HEK293 (cell line): ENCODE measurements around the gene VIPR2.

Experiments
- CTCF ChIA-PET: fragments of 350-600 bp; formaldehyde crosslinking; extraction: SDS; loops from one replicate; lab custom pipeline; 2021; ENCODE audit warnings: antibody characterized with exemption; lab: Yijun Ruan, JAX
- POLR2A ChIA-PET: fragments of 300-600 bp; formaldehyde crosslinking; extraction: SDS; loops from one replicate; lab custom pipeline; 2020; ENCODE audit warnings: antibody characterized with exemption, inconsistent platforms; lab: Yijun Ruan, JAX
- H3K27ac ChIP-seq: fragments of 200-500 bp; sonication (Bioruptor generic); 2 replicates; pipeline ENCODE4 v1.5.1; 2014; ENCODE audit warnings: low read depth, low read length, control low read depth, inconsistent platforms; ENCODE audit errors: extremely low read depth
- H3K36me3 ChIP-seq, 2 experiments: fragments of 200-500 bp in 1 of 2; sonication (Bioruptor generic) in 1 of 2; 1 replicate in 1 of 2; 2 replicates in 1 of 2; pipeline ENCODE4 v1.5.1; 2014 to 2017; ENCODE audit warnings: inconsistent platforms in 2 of 2, low read length in 2 of 2; ENCODE audit not compliant: control insufficient read depth in 2 of 2, insufficient read depth in 1 of 2
- H3K4me1 ChIP-seq: fragments of 200-500 bp; sonication (Bioruptor generic); 2 replicates; pipeline ENCODE4 v1.5.1; 2014; ENCODE audit warnings: mild to moderate bottlenecking, low read length, inconsistent platforms; ENCODE audit not compliant: control insufficient read depth, insufficient read depth
- H3K4me3 ChIP-seq: 2 replicates; pipeline ENCODE4 v1.5.1; 2011; ENCODE audit warnings: low read depth, mild to moderate bottlenecking, control low read depth, low read length, moderate library complexity
- H3K9me3 ChIP-seq: fragments of 200-500 bp; sonication (Bioruptor generic); 2 replicates; pipeline ENCODE4 v1.5.1; 2014; ENCODE audit warnings: low read depth, low read length, inconsistent platforms; ENCODE audit not compliant: control insufficient read depth, insufficient read depth
- GLI4 ChIP-seq: fragments of 450-650 bp; formaldehyde crosslinking; IDR thresholded peaks from 2 replicates; pipeline ENCODE4 v1.5.1; 2016; ENCODE audit warnings: missing biosample characterization, missing genetic modification characterization
- HOXC10 ChIP-seq: sonication (generic); formaldehyde crosslinking; IDR thresholded peaks from 2 replicates; pipeline ENCODE4 v1.8.1; 2023; ENCODE audit warnings: mild to moderate bottlenecking, missing genetic modification reagents
- SALL2 ChIP-seq: fragments of 450-650 bp; formaldehyde crosslinking; IDR thresholded peaks from 2 replicates; pipeline ENCODE4 v1.5.0; 2017; ENCODE audit warnings: missing biosample characterization, mild to moderate bottlenecking, missing genetic modification characterization, borderline replicate concordance
- SCRT2 ChIP-seq: fragments of 450-650 bp; formaldehyde crosslinking; IDR thresholded peaks from 2 replicates; pipeline ENCODE4 v1.5.1; 2016; ENCODE audit warnings: missing biosample characterization, missing genetic modification characterization
- SP2 ChIP-seq: fragments of 450-650 bp; formaldehyde crosslinking; IDR thresholded peaks from 2 replicates; pipeline ENCODE4 v1.5.1; 2016; ENCODE audit warnings: missing biosample characterization, missing genetic modification characterization
- SP3 ChIP-seq: fragments of 450-650 bp; formaldehyde crosslinking; IDR thresholded peaks from 2 replicates; pipeline ENCODE4 v1.5.1; 2016; ENCODE audit warnings: missing biosample characterization, missing genetic modification characterization
- ZNF175 ChIP-seq: fragments of 450-650 bp; formaldehyde crosslinking; IDR thresholded peaks from 2 replicates; pipeline ENCODE4 v1.5.1; 2016; ENCODE audit warnings: missing biosample characterization, missing genetic modification characterization
- ZNF211 ChIP-seq: fragments of 450-650 bp; formaldehyde crosslinking; IDR thresholded peaks from 2 replicates; pipeline ENCODE4 v1.5.1; 2016; ENCODE audit warnings: low read depth, missing biosample characterization, missing genetic modification characterization
- ZNF23 ChIP-seq: fragments of 450-650 bp; formaldehyde crosslinking; IDR thresholded peaks from 2 replicates; pipeline ENCODE4 v1.5.1; 2016; ENCODE audit warnings: missing biosample characterization, missing genetic modification characterization, borderline replicate concordance
- ZNF350 ChIP-seq: fragments of 450-650 bp; formaldehyde crosslinking; IDR thresholded peaks from 2 replicates; pipeline ENCODE4 v1.5.0; 2017; ENCODE audit warnings: missing biosample characterization, mild to moderate bottlenecking, missing genetic modification characterization
- ZNF366 ChIP-seq: fragments of 450-650 bp; formaldehyde crosslinking; conservative IDR thresholded peaks from 2 replicates; pipeline ENCODE4 v1.5.1; 2016; ENCODE audit warnings: missing biosample characterization, missing genetic modification characterization
- ZNF416 ChIP-seq: fragments of 450-650 bp; formaldehyde crosslinking; IDR thresholded peaks from 2 replicates; pipeline ENCODE4 v1.5.1; 2016; ENCODE audit warnings: missing biosample characterization, missing genetic modification characterization
- ZNF600 ChIP-seq: fragments of 450-650 bp; formaldehyde crosslinking; IDR thresholded peaks from 2 replicates; pipeline ENCODE4 v1.5.1; 2016; ENCODE audit warnings: missing biosample characterization, missing genetic modification characterization
- ZNF701 ChIP-seq: fragments of 450-650 bp; formaldehyde crosslinking; IDR thresholded peaks from 2 replicates; pipeline ENCODE4 v1.5.1; 2016; ENCODE audit warnings: missing biosample characterization, missing genetic modification characterization
- TF ChIP-seq, protein P1 (sequence below): fragments of 450-650 bp; formaldehyde crosslinking; IDR thresholded peaks from 2 replicates; pipeline ENCODE4 v1.5.1; 2016; ENCODE audit warnings: missing biosample characterization, missing genetic modification characterization, borderline replicate concordance
- TF ChIP-seq, protein P2 (sequence below): fragments of 450-650 bp; formaldehyde crosslinking; IDR thresholded peaks from 2 replicates; pipeline ENCODE4 v1.5.1; 2016; ENCODE audit warnings: missing biosample characterization, missing genetic modification characterization
- TF ChIP-seq, protein P3 (sequence below): fragments of 450-650 bp; formaldehyde crosslinking; IDR thresholded peaks from 2 replicates; pipeline ENCODE4 v1.5.1; 2016; ENCODE audit warnings: missing biosample characterization, missing genetic modification characterization

Gene VIPR2

DNA sequence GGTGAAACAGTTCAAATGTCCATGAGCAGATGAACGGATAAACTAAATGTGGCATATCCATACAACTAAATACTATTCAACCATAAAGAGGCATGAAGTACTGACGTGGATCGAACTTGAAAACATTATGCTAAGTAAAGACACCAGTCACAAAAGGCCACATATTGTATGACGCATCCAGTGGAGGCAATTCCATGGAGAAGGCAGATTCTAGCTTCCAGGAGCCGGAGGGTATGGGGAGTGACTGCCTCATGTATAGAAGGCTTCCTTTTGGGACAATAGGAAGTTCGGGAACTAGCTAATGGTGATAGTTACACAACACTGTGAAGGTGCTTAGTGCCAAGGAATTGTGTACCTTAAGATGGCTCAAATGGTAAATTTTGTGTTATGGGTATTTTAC lies 98.4 kb downstream of the VIPR2 start:
- CTCF ChIA-PET, result interaction anchor here (0.7 kb wide), 1 partner anchor 86 kb away, joined by 3 read pairs; no protein-coding TSS in a partner anchor
- no peaks in the 10 kb centered on the region for H3K4me1 ChIP-seq
- H3K36me3 ChIP-seq, result no peaks in the 10 kb centered on the region
- H3K4me3 ChIP-seq, result no peak overlapping the region
- TF ChIP-seq ZNF350 (tag by site-specific recombination) (no peak), SCRT2 (no peak), SP2 (tag by site-specific recombination) (no peak), ZNF211 (tag by site-specific recombination) (no peak), ZNF416 (tag by site-specific recombination) (no peak)
- TF ChIP-seq, protein P1, sequence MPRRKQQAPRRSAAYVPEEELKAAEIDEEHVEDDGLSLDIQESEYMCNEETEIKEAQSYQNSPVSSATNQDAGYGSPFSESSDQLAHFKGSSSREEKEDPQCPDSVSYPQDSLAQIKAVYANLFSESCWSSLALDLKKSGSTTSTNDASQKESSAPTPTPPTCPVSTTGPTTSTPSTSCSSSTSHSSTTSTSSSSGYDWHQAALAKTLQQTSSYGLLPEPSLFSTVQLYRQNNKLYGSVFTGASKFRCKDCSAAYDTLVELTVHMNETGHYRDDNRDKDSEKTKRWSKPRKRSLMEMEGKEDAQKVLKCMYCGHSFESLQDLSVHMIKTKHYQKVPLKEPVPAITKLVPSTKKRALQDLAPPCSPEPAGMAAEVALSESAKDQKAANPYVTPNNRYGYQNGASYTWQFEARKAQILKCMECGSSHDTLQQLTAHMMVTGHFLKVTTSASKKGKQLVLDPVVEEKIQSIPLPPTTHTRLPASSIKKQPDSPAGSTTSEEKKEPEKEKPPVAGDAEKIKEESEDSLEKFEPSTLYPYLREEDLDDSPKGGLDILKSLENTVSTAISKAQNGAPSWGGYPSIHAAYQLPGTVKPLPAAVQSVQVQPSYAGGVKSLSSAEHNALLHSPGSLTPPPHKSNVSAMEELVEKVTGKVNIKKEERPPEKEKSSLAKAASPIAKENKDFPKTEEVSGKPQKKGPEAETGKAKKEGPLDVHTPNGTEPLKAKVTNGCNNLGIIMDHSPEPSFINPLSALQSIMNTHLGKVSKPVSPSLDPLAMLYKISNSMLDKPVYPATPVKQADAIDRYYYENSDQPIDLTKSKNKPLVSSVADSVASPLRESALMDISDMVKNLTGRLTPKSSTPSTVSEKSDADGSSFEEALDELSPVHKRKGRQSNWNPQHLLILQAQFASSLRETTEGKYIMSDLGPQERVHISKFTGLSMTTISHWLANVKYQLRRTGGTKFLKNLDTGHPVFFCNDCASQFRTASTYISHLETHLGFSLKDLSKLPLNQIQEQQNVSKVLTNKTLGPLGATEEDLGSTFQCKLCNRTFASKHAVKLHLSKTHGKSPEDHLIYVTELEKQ (tag by site-specific recombination), result no peak
- TF ChIP-seq, protein P2, sequence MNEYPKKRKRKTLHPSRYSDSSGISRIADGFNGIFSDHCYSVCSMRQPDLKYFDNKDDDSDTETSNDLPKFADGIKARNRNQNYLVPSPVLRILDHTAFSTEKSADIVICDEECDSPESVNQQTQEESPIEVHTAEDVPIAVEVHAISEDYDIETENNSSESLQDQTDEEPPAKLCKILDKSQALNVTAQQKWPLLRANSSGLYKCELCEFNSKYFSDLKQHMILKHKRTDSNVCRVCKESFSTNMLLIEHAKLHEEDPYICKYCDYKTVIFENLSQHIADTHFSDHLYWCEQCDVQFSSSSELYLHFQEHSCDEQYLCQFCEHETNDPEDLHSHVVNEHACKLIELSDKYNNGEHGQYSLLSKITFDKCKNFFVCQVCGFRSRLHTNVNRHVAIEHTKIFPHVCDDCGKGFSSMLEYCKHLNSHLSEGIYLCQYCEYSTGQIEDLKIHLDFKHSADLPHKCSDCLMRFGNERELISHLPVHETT (tag by site-specific recombination), result no peak
- POLR2A ChIA-PET, result no interaction called here
- no peak overlapping the region for H3K27ac ChIP-seq
- no peaks in the 10 kb centered on the region for H3K9me3 ChIP-seq

DNA sequence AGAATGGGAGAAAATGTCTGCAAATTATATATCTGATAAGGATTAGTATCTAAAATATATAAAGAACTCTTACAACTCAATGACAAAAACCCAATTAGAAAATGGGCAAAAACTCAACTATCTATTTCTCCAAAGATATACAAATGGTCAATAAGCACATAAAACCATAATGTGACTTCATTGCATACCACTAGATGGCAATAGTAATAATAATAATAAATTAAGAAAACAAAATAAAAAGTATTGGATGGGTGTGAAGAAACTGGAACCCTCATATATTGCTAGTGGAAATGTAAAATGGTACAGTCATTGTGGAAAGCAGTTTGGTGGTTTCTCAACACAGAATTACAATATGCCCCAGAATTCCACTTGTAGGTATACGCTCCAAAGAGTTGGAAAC lies 98.8 kb downstream of the VIPR2 start:
- no peak overlapping the region for H3K4me3 ChIP-seq
- H3K4me1 ChIP-seq, result no peaks in the 10 kb centered on the region
- TF ChIP-seq ZNF23 (tag by site-specific recombination) (no peak), ZNF600 (tag by site-specific recombination) (no peak), SP3 (tag by site-specific recombination) (no peak)
- TF ChIP-seq, all 188 proteins: peak for 0
- H3K9me3 ChIP-seq, result no peaks in the 10 kb centered on the region
- H3K36me3 ChIP-seq, result no peaks in the 10 kb centered on the region
- ChIA-PET POLR2A (no interaction called here), CTCF (interaction anchor here (0.7 kb wide), 1 partner anchor 87 kb away, joined by 3 read pairs; no protein-coding TSS in a partner anchor)
- H3K27ac ChIP-seq, result no peak overlapping the region

DNA sequence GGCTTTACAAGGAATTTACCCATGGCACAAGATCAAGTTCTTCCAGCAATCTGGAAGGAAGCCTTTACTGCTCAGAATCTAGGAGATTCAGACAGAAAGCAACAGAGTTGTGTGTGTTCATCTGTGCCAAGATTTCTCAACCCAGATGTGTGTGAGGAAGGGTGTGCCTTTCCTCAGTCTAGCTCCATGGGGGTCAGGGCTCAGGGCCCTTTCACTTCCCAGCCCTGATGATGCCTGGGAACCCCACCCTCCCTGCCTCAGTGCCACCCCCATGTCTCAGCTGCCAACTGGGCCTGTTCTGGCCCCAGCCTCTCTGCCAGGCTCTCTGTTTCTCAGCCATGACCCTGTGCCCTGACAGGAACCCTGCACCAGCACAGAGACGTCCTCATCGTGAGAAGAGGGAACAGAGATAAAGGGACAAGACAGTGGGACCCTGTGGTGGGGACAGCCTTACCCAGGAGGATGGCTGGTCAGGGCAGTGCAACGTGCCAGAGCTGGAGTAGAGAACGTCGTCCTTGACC lies 102.0 kb downstream of the VIPR2 start:
- Histone ChIP-seq H3K9me3 (no peaks in the 10 kb centered on the region), H3K4me1 (no peaks in the 10 kb centered on the region), H3K4me3 (no peak overlapping the region), H3K36me3 (no peaks in the 10 kb centered on the region), H3K27ac (no peak overlapping the region)
- ChIA-PET CTCF (interaction anchor here (0.9 kb wide), 1 partner anchor 157 kb away, joined by 3 read pairs; no protein-coding TSS in a partner anchor), POLR2A (no interaction called here)
- TF ChIP-seq ZNF366 (tag by site-specific recombination) (no peak), GLI4 (no peak), HOXC10 (no peak), SALL2 (tag by site-specific recombination) (no peak), ZNF701 (no peak), ZNF175 (tag by site-specific recombination) (no peak)
- TF ChIP-seq, protein P3, sequence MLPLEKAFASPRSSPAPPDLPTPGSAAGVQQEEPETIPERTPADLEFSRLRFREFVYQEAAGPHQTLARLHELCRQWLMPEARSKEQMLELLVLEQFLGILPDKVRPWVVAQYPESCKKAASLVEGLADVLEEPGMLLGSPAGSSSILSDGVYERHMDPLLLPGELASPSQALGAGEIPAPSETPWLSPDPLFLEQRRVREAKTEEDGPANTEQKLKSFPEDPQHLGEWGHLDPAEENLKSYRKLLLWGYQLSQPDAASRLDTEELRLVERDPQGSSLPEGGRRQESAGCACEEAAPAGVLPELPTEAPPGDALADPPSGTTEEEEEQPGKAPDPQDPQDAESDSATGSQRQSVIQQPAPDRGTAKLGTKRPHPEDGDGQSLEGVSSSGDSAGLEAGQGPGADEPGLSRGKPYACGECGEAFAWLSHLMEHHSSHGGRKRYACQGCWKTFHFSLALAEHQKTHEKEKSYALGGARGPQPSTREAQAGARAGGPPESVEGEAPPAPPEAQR (tag by site-specific recombination), result no peak
